Trophoblast cell (in vitro differentiated cells and primary cell): ENCODE measurements around the gene REXO5.

Source experiments
- DNase-seq, 2 donors: peaks; one replicate each; pipeline ENCODE4 v3.0.0-alpha.2; 2016
- H2AFZ ChIP-seq: 2 replicates; pipeline ENCODE4 v1.6.1; 2013; ENCODE audit warnings: low read length, moderate library complexity, mild to moderate bottlenecking; ENCODE audit not compliant: insufficient read depth, poor library complexity
- H2AK5ac ChIP-seq: 2 replicates; pipeline ENCODE4 v1.6.1; 2013; ENCODE audit warnings: mild to moderate bottlenecking, low read length
- H2BK120ac ChIP-seq: 2 replicates; pipeline ENCODE4 v1.6.1; 2013; ENCODE audit warnings: low read length, mild to moderate bottlenecking, moderate library complexity; ENCODE audit not compliant: insufficient read depth, poor library complexity
- H2BK12ac ChIP-seq: 2 replicates; pipeline ENCODE4 v1.6.1; 2013; ENCODE audit warnings: mild to moderate bottlenecking, low read length, moderate library complexity
- H2BK5ac ChIP-seq: 2 replicates; pipeline ENCODE4 v1.6.1; 2013; ENCODE audit warnings: low read length, low read depth, moderate library complexity, mild to moderate bottlenecking; ENCODE audit not compliant: poor library complexity
- H3K14ac ChIP-seq: 2 replicates; pipeline ENCODE4 v1.6.1; 2013; ENCODE audit warnings: mild to moderate bottlenecking, low read length
- H3K18ac ChIP-seq: 2 replicates; pipeline ENCODE4 v1.6.1; 2013; ENCODE audit warnings: mild to moderate bottlenecking, low read length
- H3K23ac ChIP-seq: 2 replicates; pipeline ENCODE4 v1.6.1; 2013; ENCODE audit warnings: low read length
- H3K27ac ChIP-seq: 2 replicates; pipeline ENCODE4 v1.5.1; 2013; ENCODE audit warnings: low read depth, mild to moderate bottlenecking, inconsistent platforms, low read length, moderate library complexity
- H3K27me3 ChIP-seq: 2 replicates; pipeline ENCODE4 v1.6.1; 2013; ENCODE audit warnings: inconsistent platforms, mild to moderate bottlenecking, low read length, moderate library complexity; ENCODE audit not compliant: insufficient read depth
- H3K36me3 ChIP-seq, 2 experiments: 1 replicate in 1 of 2; 2 replicates in 1 of 2; pipeline ENCODE4 v1.6.1; 2013; ENCODE audit warnings: low read length in 2 of 2, mild to moderate bottlenecking in 2 of 2, moderate library complexity in 1 of 2; ENCODE audit not compliant: insufficient read depth in 2 of 2, control insufficient read depth in 1 of 2
- H3K4ac ChIP-seq: 2 replicates; pipeline ENCODE4 v1.6.1; 2013; ENCODE audit warnings: low read depth, mild to moderate bottlenecking, low read length, moderate library complexity
- H3K4me1 ChIP-seq, 2 experiments: 1 replicate in 1 of 2; 2 replicates in 1 of 2; pipeline ENCODE4 v1.6.1; 2013; ENCODE audit warnings: low read length in 2 of 2, mild to moderate bottlenecking in 2 of 2, moderate library complexity in 1 of 2; ENCODE audit not compliant: insufficient read depth in 2 of 2, control insufficient read depth in 1 of 2
- H3K4me2 ChIP-seq: 2 replicates; pipeline ENCODE4 v1.6.1; 2013; ENCODE audit warnings: inconsistent platforms, mild to moderate bottlenecking, low read length, moderate library complexity
- H3K4me3 ChIP-seq: 2 replicates; pipeline ENCODE4 v1.5.1; 2013; ENCODE audit warnings: mild to moderate bottlenecking, low read depth, low read length, inconsistent platforms
- H3K79me1 ChIP-seq: one replicate; pipeline ENCODE4 v1.6.1; 2013; ENCODE audit warnings: low read length
- H3K79me2 ChIP-seq: 2 replicates; pipeline ENCODE4 v1.6.1; 2013; ENCODE audit warnings: low read length, mild to moderate bottlenecking; ENCODE audit not compliant: control insufficient read depth, insufficient read depth, poor library complexity
- H3K9ac ChIP-seq: 2 replicates; pipeline ENCODE4 v1.6.1; 2013; ENCODE audit warnings: mild to moderate bottlenecking, low read length
- H3K9me3 ChIP-seq: 2 replicates; pipeline ENCODE4 v1.6.1; 2013; ENCODE audit warnings: low read depth, mild to moderate bottlenecking, control low read depth, inconsistent platforms, low read length; ENCODE audit not compliant: insufficient read depth
- H4K12ac ChIP-seq: 2 replicates; pipeline ENCODE4 v1.6.1; 2013; ENCODE audit warnings: low read depth, mild to moderate bottlenecking, low read length, moderate library complexity
- H4K8ac ChIP-seq: 2 replicates; pipeline ENCODE4 v1.6.1; 2013; ENCODE audit warnings: low read depth, mild to moderate bottlenecking, low read length, moderate library complexity
- H4K91ac ChIP-seq: one replicate; pipeline ENCODE4 v1.6.1; 2013; ENCODE audit warnings: low read depth, mild to moderate bottlenecking, low read length, moderate library complexity
- WGBS: extraction: QIAGEN DNeasy Blood & Tissue Kit; methylation state at CpG from one replicate; pipeline ENCODE4 v1.1.7; 2013; ENCODE audit warnings: missing lambda C conversion rate; ENCODE audit not compliant: insufficient read length, insufficient coverage; ENCODE audit errors: extremely low coverage; 5-methylcytosine and 5-hydroxymethylcytosine counted together

REXO5 gene

DNA sequence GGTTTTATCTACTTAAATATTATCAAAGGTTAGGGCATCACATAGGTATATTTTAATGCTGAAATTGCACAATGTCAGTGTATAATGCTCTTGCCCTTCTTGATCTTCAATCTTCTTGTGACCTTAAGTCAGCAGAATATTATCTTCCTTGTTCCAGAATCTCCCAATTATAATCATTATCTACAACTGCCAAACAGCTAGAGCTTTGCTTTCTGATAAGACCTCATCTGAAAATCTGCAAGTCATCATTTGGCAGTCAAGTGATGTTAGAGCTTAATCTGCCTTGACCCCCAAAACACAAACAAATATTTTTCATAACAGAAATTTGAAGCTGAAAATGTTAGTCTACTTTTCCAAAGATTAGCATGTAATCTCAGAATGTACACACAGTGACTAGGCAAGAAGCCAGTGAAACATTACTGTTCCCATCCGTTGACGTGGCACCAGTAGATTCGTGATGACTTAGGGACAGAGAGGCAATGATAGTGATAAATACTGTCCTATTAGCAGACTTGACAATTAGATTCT lies 19.8 kb downstream of the REXO5 start:
- no peak overlapping the region for H4K12ac ChIP-seq
- no peaks in the 10 kb centered on the region for H3K9me3 ChIP-seq
- no peak overlapping the region for H3K23ac ChIP-seq
- H3K9ac ChIP-seq: no peak overlapping the region
- H2AK5ac ChIP-seq: no peak overlapping the region
- no peak overlapping the region for H3K4me3 ChIP-seq
- WGBS: no CpG with 5 or more reads among the region's 3 CpGs
- H3K14ac ChIP-seq: no peak overlapping the region
- H3K4me2 ChIP-seq: no peak overlapping the region
- no peaks in the 10 kb centered on the region for H3K79me2 ChIP-seq
- H3K18ac ChIP-seq: no peak overlapping the region
- H3K4ac ChIP-seq: no peak overlapping the region
- no peaks in the 10 kb centered on the region for H3K27me3 ChIP-seq
- no peak overlapping the region for H2BK5ac ChIP-seq
- H3K36me3 ChIP-seq: no peaks in the 10 kb centered on the region
- H4K91ac ChIP-seq: no peak overlapping the region
- no peak for DNase-seq
- H2AFZ ChIP-seq: no peak overlapping the region
- no peak overlapping the region for H2BK120ac ChIP-seq
- H3K79me1 ChIP-seq: no peaks in the 10 kb centered on the region
- no peaks in the 10 kb centered on the region for H3K4me1 ChIP-seq
- H3K27ac ChIP-seq: no peak overlapping the region
- H4K8ac ChIP-seq: no peak overlapping the region
- no peak overlapping the region for H2BK12ac ChIP-seq

DNA sequence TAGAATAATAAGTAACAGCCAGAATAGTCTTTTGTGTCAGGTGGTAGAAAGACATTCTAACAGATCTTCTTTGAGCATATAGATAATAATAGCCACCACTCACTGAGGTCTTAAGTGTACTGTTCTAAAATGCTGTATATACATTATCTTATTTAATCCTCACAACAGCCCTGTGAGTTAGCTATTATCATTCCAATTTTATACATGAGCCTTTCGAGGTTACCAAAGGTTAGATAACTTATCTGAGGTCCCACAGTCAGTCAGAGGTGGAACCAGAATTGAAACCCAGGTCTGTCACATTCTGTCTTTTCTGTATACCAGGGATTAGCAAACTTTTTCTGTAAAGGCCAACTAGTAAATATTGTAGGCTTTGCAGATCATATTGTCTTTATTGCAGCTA lies 23.2 kb downstream of the REXO5 start:
- no peak overlapping the region for H3K14ac ChIP-seq
- H4K91ac ChIP-seq: no peak overlapping the region
- no peak overlapping the region for H4K12ac ChIP-seq
- no peaks in the 10 kb centered on the region for H3K9me3 ChIP-seq
- H3K27me3 ChIP-seq: no peaks in the 10 kb centered on the region
- no peak overlapping the region for H2BK12ac ChIP-seq
- H3K36me3 ChIP-seq: no peaks in the 10 kb centered on the region
- H2AFZ ChIP-seq: no peak overlapping the region
- no peak overlapping the region for H3K27ac ChIP-seq
- H3K4me1 ChIP-seq: no peaks in the 10 kb centered on the region
- no peak overlapping the region for H3K4ac ChIP-seq
- H2BK5ac ChIP-seq: no peak overlapping the region
- no peak overlapping the region for H3K18ac ChIP-seq
- no peak for DNase-seq
- H3K4me3 ChIP-seq: no peak overlapping the region
- H3K9ac ChIP-seq: no peak overlapping the region
- no peak overlapping the region for H4K8ac ChIP-seq
- no peaks in the 10 kb centered on the region for H3K79me2 ChIP-seq
- no CpG with 5 or more reads among the region's 1 CpG for WGBS
- no peak overlapping the region for H2BK120ac ChIP-seq
- no peak overlapping the region for H3K4me2 ChIP-seq
- no peak overlapping the region for H2AK5ac ChIP-seq
- no peaks in the 10 kb centered on the region for H3K79me1 ChIP-seq
- no peak overlapping the region for H3K23ac ChIP-seq

DNA sequence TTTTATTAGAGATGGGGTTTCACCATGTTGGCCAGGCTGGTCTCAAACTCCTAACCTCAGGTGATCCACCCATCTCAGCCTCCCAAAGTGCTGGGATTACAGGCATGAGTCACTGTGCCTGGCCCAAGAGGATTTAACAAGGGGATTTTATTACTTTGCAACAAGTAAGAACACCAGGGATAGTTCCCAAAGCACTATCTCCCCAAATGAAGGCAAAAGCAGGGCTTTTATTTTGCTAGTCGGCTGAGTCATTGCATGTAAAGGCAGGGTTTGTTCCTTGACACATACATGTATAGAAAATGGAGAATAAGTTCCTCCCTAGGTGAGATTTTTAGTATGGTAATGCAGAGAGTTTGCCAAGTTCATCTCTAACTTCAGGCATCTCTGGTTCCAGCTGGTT lies 24.0 kb downstream of the REXO5 start:
- no peak overlapping the region for H3K14ac ChIP-seq
- H2BK5ac ChIP-seq: no peak overlapping the region
- H3K27ac ChIP-seq: no peak overlapping the region
- WGBS: no CpG with 5 or more reads among the region's 1 CpG
- no peak overlapping the region for H2BK120ac ChIP-seq
- H2BK12ac ChIP-seq: no peak overlapping the region
- no peaks in the 10 kb centered on the region for H3K27me3 ChIP-seq
- no peaks in the 10 kb centered on the region for H3K9me3 ChIP-seq
- no peak overlapping the region for H3K4me3 ChIP-seq
- DNase-seq: no peak
- H3K4me1 ChIP-seq: no peaks in the 10 kb centered on the region
- H4K8ac ChIP-seq: no peak overlapping the region
- H3K4ac ChIP-seq: no peak overlapping the region
- no peak overlapping the region for H3K23ac ChIP-seq
- H4K12ac ChIP-seq: no peak overlapping the region
- H4K91ac ChIP-seq: no peak overlapping the region
- no peak overlapping the region for H3K9ac ChIP-seq
- H3K4me2 ChIP-seq: no peak overlapping the region
- H3K79me2 ChIP-seq: no peaks in the 10 kb centered on the region
- no peak overlapping the region for H3K18ac ChIP-seq
- no peak overlapping the region for H2AFZ ChIP-seq
- H3K36me3 ChIP-seq: no peaks in the 10 kb centered on the region
- no peaks in the 10 kb centered on the region for H3K79me1 ChIP-seq
- H2AK5ac ChIP-seq: no peak overlapping the region

DNA sequence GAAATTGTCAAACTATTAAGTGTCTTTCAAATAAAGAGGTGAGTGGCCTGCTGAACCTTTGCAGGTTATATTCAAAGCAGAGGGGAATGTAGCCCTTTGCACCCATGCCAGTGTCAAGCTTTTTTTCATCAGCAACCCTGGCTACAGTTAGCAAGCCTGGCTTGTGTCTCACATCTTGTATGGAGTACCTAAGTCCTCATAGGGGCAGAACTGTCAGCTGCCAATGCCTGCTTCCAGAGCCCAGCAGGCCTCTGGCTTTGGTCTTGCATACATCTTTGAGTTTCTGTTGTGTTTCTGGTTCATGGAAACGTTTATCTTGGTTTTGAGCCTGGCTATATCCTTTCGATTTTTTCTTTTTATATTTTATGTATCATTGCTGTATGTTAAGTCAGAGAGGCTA lies 26.8 kb downstream of the REXO5 start:
- H2BK12ac ChIP-seq: no peak overlapping the region
- H3K9ac ChIP-seq: no peak overlapping the region
- no peaks in the 10 kb centered on the region for H3K9me3 ChIP-seq
- H3K79me1 ChIP-seq: no peaks in the 10 kb centered on the region
- H3K4me1 ChIP-seq: no peaks in the 10 kb centered on the region
- no peak overlapping the region for H2BK120ac ChIP-seq
- H4K91ac ChIP-seq: no peak overlapping the region
- no peak overlapping the region for H3K14ac ChIP-seq
- DNase-seq: no peak
- H3K23ac ChIP-seq: no peak overlapping the region
- no peak overlapping the region for H2AFZ ChIP-seq
- H3K36me3 ChIP-seq: peaks cover 2 to 3% of the 10 kb centered on the region in 2 experiments
- no peak overlapping the region for H3K4ac ChIP-seq
- no peak overlapping the region for H4K8ac ChIP-seq
- H2BK5ac ChIP-seq: no peak overlapping the region
- no CpG with 5 or more reads among the region's 2 CpGs for WGBS
- H3K4me2 ChIP-seq: no peak overlapping the region
- no peak overlapping the region for H4K12ac ChIP-seq
- H3K27ac ChIP-seq: no peak overlapping the region
- H2AK5ac ChIP-seq: no peak overlapping the region
- H3K4me3 ChIP-seq: no peak overlapping the region
- no peaks in the 10 kb centered on the region for H3K27me3 ChIP-seq
- no peak overlapping the region for H3K18ac ChIP-seq
- H3K79me2 ChIP-seq: no peaks in the 10 kb centered on the region
